ENCODE results near the gene NAA15.

NAA15 gene

DNA sequence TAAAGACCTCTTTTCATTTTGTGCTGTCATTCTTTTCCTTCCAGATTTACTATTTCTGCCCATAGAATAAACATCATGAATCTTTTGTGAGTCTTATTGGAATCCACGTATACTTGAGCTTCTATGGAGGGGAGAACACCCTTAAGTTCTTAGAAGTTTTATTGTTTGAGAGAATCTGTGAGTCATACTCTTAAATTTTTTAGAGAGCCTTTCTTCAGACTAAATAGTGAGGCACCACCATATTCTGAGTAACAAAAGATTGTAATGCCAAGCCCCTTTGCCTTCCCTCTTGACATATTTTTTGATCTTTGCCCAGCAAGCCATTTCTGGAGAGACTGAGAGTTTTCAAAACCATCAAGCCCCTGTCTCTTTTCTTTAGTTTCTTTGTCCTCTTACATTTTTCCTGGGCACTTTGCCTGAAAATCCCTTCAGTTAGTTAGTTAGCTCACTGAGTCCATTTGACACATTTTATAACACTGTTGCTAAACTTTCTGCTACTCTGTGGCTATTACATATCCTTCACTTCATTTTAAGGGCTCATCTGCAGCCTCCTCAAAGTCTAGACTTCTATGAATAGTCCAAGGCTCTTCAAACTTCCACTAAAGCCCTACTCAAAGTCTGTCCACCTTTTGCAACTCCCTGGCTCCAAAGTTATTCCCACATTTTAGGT, 66.3 kb downstream of the NAA15 start:
- Histone ChIP-seq H3K9me3 (ENCODE audit: insufficient read depth, low read depth, low read length) (no peaks in the 10 kb centered on the region), H3K4me1 (ENCODE audit: insufficient read depth, low read length, poor library complexity, severe bottlenecking) (no peaks in the 10 kb centered on the region), H2AFZ (ENCODE audit: low read length) (no peak overlapping the region), H3K27me3 (ENCODE audit: insufficient read depth, low read length, poor library complexity, severe bottlenecking) (no peaks in the 10 kb centered on the region), H4K20me1 (ENCODE audit: insufficient read depth, low read length, poor library complexity, severe bottlenecking) (no peaks in the 10 kb centered on the region), H3K79me2 (ENCODE audit: insufficient read depth, low read length) (no peaks in the 10 kb centered on the region), H3K4me3 (ENCODE audit: low read length, poor library complexity, severe bottlenecking) (no peak overlapping the region), H3K9me2 (replicated peaks; ENCODE audit: low read depth, low read length) (no peaks in the 10 kb centered on the region), H3K4me2 (ENCODE audit: low read depth, low read length, poor library complexity, severe bottlenecking) (no peak overlapping the region), H3F3A (ENCODE audit: low read depth) (no peaks in the 10 kb centered on the region), H3K36me3 (ENCODE audit: insufficient read depth, low read length) (peaks cover 78% of the 10 kb centered on the region), H3K9ac (ENCODE audit: low read depth, low read length, poor library complexity, severe bottlenecking) (no peak overlapping the region)
- TF ChIP-seq CTCF (conservative IDR thresholded peaks at IDR 0.05; ENCODE audit: low read length) (no peak), EZH2phosphoT487 (IDR thresholded peaks at IDR 0.05; ENCODE audit: borderline replicate concordance) (no peak)

GRCh38 chr4:139368998-139369397, 67.7 kb downstream of the NAA15 start:
- Histone ChIP-seq H3K9me2 (replicated peaks; ENCODE audit: low read depth, low read length) (no peaks in the 10 kb centered on the region), H3K27me3 (ENCODE audit: insufficient read depth, low read length, poor library complexity, severe bottlenecking) (no peaks in the 10 kb centered on the region), H2AFZ (ENCODE audit: low read length) (no peak overlapping the region), H3K79me2 (ENCODE audit: insufficient read depth, low read length) (no peaks in the 10 kb centered on the region), H4K20me1 (ENCODE audit: insufficient read depth, low read length, poor library complexity, severe bottlenecking) (no peaks in the 10 kb centered on the region), H3F3A (ENCODE audit: low read depth) (no peaks in the 10 kb centered on the region), H3K9ac (ENCODE audit: low read depth, low read length, poor library complexity, severe bottlenecking) (no peak overlapping the region), H3K4me1 (ENCODE audit: insufficient read depth, low read length, poor library complexity, severe bottlenecking) (no peaks in the 10 kb centered on the region), H3K9me3 (ENCODE audit: insufficient read depth, low read depth, low read length) (no peaks in the 10 kb centered on the region), H3K36me3 (ENCODE audit: insufficient read depth, low read length) (peaks cover 78% of the 10 kb centered on the region), H3K4me3 (ENCODE audit: low read length, poor library complexity, severe bottlenecking) (no peak overlapping the region), H3K4me2 (ENCODE audit: low read depth, low read length, poor library complexity, severe bottlenecking) (no peak overlapping the region)
- no peak for TF ChIP-seq CTCF (conservative IDR thresholded peaks at IDR 0.05; ENCODE audit: low read length)
- no peak for TF ChIP-seq EZH2phosphoT487 (IDR thresholded peaks at IDR 0.05; ENCODE audit: borderline replicate concordance)

- H3K36me3 ChIP-seq (ENCODE audit: insufficient read depth, low read length) = peaks cover 89% of the 10 kb centered on the region
- TF ChIP-seq EZH2phosphoT487 (IDR thresholded peaks at IDR 0.05; ENCODE audit: borderline replicate concordance) (no peak), CTCF (conservative IDR thresholded peaks at IDR 0.05; ENCODE audit: low read length) (no peak)
- H3K4me1 ChIP-seq (ENCODE audit: insufficient read depth, low read length, poor library complexity, severe bottlenecking) = no peaks in the 10 kb centered on the region
Measured at GRCh38 chr4:139374251-139374650, 72.9 kb downstream of the NAA15 start.

More at GRCh38 chr4:139374251-139374650, 72.9 kb downstream of the NAA15 start:
- H4K20me1 ChIP-seq (ENCODE audit: insufficient read depth, low read length, poor library complexity, severe bottlenecking) = no peaks in the 10 kb centered on the region
- H2AFZ ChIP-seq (ENCODE audit: low read length) = no peak overlapping the region
- no peaks in the 10 kb centered on the region for H3K27me3 ChIP-seq (ENCODE audit: insufficient read depth, low read length, poor library complexity, severe bottlenecking)
- H3K4me2 ChIP-seq (ENCODE audit: low read depth, low read length, poor library complexity, severe bottlenecking) = no peak overlapping the region
- H3K9me2 ChIP-seq (replicated peaks; ENCODE audit: low read depth, low read length) = no peaks in the 10 kb centered on the region
- H3K4me3 ChIP-seq (ENCODE audit: low read length, poor library complexity, severe bottlenecking) = no peak overlapping the region
- H3F3A ChIP-seq (ENCODE audit: low read depth) = no peaks in the 10 kb centered on the region
- no peak overlapping the region for H3K9ac ChIP-seq (ENCODE audit: low read depth, low read length, poor library complexity, severe bottlenecking)
- no peaks in the 10 kb centered on the region for H3K9me3 ChIP-seq (ENCODE audit: insufficient read depth, low read depth, low read length)
- H3K79me2 ChIP-seq (ENCODE audit: insufficient read depth, low read length) = no peaks in the 10 kb centered on the region

Measured in Loucy (cell line).